GM18502 (cell line): ENCODE results near the gene TPM2.

Experiments
- ATAC-seq: cut with Tn5 transposase; IDR thresholded peaks from one replicate; pipeline ENCODE4 v1.9.1; 2021; ENCODE audit warnings: mild to moderate bottlenecking; ENCODE audit not compliant: unreplicated experiment, poor library complexity

TPM2 gene

DNA sequence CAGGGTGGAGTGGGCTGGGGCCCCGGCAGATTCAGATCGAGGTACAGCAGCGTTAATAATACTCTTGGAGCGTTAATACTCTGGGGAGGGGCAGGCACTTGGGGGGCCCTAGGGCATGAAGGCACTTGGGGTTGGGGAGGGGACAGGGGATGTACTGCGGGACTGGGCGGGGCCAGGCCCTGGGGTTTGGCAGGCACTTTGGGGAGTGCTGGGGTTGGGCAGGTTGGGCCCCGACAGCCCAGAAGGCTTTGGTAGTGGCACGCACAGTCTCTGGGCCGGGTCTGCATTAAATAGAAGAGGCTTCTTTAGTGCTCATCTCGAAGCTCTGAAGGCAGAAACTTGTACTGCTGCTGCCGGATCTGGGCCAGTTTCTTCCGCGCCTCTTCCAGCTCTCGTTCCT lies 7.8 kb upstream of the TPM2 start:
- ATAC-seq, result no peak

DNA sequence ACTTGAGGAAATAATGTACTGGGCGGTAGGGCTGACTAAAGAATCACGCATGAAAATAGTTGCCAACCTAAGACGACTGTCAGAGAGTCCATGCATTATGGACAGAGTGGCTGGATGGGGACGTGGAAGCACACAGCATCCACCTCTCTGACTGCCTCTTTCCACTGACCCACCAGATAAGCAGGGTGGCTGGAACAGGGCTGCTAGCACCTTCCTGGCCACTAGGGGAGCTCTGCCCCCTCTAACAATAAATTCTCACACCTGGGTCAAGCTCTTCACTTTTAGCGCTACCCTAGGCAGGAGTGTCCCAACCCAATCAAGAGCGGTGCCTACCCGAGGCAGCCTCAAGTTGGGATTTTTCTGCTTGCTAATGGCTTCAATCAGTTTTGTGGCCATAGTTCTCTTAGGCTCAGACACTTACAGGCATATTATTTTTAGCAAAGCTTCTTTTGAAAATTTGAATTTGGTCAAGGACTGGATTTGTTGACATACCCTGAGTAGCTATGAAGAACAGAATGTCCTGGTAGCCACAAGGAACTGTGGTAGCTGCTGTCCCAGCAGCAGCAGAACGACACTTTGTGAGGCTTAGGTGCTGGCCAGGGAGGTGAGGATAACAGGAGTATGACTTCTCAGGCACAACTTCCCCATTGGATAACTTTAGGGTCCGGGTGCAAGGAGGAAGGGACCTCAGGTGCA lies 6.9 kb upstream of the TPM2 start:
- ATAC-seq, result no peak

DNA sequence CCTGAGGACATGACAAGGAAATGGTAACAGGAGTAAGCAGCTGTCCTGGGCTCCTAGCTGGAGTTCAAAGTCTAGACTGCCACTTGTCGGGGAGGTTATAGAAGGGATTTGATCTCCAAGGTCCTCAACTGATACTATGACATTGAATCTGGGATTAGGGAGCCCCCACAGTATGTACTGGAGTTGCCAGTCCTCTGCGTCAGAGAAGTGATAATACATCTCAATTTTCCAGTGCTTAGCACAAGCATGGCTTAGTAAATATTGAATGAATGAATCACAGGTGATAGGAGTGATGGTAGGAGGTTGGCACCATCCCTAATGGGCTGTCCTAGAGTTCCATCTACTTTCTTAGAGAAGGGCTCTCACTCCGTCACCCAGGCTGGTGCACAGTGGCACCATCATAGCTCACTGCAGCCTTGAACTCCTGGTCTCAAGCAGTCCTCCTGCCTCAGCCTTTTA lies 6.2 kb upstream of the TPM2 start:
- ATAC-seq, result no peak

DNA sequence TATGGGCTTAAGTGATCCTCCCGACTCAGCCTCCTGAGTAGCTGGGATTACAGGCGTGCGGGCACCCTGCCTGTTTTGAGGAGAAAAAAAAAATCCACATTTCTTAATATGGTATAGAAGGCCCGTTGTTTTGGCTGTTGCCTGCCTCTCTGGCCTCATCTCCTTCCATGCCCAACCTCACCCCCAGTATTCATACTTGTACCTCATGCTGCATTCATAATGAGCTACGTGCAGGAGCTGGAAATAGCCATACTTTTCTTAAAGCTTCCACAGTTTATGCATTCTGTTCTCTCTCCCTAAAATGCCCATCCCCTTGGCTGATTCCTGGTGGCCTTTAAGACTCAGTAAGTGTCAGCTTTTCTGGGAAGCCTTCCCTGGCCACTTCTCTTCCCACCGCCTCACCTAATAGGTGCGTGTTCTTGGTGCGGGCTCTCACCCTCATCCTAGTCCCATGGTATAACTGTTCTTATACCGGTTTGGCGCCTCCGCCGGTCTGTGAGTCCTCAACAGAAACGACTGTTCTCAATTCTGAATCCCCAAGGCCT lies 2.1 kb upstream of the TPM2 start:
- no peak for ATAC-seq

DNA sequence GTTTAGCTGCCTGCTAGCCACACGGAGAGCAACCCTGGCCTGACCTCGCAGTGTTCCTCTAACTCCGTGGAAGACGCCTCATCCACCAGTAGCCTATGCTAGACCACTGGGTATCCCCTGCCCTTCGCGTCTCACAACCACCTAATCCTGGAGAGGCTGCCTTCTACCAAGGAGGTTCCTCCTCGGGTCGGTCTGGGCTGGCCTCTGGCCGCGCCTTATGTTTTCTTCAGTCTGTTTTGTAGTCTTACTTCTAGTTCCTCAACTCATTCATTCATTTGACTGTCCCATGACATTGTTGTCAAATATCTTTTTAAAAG lies 1.6 kb upstream of the TPM2 start:
- no peak for ATAC-seq

DNA sequence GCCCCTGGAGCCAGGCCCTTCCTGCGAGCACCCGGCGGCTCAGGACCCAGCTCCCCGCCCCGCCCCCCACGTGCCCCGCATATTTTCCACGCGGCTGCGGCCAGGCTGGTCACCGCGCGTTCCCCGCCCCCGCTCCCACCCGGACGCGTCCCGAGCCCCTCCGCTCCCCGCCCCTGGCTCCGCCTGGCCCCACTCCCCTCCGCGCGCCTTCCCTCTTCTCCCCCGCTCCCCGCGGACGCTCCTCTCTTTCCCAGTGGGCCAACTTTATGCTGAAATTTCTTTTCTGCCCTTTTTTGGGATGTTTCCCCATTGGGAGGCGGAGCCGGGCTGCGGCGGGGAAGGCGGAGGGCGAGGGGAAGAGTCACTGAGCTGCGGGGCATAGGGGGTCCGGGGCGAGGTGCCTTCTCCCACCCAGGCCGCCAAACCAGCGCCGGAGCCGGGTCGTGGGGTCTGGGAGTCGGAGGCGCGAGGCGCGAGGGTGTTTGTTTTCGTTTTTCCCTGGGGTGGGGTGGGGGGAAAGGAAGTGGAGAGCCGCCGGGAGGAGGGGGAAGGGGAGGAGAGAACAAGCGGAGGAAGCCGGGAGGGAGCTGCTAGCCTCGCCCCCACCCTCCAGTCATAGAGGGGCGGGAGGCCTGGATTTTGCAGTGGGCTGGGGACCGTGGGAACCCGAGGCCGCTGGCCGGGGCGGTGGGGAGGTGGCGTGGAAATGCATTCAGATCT lies 1.0 kb upstream of the TPM2 start:
- ATAC-seq, result no peak

DNA sequence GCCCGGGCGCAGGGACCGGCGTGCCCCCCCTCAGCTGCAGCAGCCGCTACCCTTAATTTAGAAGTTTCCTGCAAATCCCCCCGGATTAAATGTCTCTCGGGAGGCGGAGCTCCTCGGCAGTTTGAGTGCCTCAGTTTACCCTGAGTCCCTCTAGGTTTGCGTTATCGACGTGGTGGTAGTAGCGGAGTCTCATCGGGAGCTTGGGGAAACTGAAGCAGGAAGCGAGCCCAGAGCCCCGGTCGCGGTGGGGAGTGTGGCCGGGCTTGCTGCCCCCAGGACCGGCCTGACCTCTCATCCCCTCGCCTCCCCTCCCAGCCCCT lies 529 bp upstream of the TPM2 start:
- no peak for ATAC-seq

DNA sequence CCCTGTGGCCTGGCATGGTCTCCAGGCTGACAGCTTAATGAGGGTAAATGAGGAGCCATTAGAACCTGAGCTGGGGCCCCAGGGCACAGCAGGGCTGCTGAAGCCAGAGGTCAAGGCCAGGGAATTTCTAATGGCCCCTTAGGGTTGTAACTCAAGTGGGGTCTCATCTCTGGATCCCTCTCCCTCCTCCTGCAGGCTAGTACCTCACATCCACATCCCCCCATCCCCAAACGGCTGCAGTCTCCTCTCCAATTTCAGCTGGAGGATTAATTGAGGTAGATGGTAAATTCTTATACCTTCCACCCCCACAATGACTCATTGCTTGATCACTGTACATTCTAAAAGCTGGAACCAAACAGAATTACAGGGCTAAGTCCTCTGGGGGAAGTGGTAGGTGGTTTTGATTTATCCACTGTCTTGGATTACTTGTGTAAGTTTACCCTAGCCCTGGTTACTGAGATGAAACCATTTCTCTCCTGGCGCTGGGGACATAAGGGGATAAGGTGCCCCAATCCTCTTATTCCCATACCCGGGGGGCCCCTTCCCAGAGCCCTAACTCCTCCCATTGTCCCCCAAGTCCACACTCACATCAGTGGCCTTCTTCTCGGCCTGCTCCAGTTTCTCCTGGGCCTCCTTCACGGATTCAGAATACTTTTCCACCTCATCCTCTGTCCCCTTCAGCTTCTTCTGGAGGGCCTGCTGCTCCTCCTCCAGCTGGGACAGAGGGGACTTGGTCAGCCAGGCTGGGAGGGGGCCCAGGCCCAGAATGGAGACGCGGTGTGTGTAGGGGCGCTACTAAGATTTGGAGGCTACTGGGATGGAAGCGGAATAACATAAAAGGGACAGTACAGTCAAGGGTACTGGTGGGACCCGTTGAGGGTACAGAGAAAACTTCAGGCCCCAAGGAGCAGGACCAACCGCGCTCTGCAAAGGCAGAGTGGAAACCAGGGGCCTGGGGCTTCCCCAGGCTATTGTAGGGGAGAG lies 875 bp downstream of the TPM2 start:
- ATAC-seq, result no peak

DNA sequence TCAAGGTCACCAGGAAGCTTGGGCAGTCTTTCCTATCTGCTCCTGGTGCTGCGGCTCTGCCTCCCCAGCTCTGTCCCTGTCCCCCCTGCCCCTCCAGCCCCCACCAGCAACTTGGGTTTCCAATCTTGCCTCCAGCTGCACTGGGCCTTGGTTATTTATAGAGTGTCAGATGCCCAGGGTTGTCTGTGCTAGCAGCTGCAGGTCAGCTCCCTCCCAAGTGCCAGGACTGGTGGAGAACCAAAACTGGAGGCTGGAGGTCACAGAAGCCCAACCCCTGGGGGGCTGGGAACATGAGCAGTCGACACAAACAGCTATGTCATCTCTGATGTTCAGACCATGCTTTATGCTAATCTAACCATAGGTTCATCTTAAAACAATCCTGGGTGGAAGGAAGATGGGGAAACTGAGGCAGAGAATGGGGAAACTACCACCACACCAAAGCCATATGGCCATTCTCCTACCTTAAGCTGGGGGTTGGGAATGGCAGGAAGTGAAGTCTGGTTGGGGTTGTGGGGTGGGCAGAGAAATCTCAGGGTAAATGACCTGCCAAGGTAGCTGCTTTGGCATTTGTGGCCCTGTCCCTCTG lies 1.7 kb downstream of the TPM2 start:
- no peak for ATAC-seq

DNA sequence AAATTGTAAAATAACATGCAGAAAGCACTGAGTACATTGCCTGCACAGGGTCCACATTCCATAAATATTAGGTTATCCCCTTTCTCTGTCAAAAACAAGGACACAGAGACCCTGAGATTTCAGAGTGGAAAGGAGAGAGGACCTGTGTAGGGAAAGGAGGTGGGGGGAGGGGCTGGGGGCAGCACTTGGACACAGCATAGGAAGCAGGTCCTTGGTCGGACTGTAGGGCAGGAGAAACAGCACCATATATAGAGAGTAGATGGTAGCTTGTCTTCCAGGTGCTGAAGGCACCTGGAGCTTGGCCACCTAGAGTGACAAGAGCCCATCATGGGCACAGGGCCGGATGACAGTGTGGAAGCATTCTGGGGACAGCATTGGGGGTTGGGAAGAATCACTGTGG lies 2.4 kb downstream of the TPM2 start:
- ATAC-seq, result no peak

DNA sequence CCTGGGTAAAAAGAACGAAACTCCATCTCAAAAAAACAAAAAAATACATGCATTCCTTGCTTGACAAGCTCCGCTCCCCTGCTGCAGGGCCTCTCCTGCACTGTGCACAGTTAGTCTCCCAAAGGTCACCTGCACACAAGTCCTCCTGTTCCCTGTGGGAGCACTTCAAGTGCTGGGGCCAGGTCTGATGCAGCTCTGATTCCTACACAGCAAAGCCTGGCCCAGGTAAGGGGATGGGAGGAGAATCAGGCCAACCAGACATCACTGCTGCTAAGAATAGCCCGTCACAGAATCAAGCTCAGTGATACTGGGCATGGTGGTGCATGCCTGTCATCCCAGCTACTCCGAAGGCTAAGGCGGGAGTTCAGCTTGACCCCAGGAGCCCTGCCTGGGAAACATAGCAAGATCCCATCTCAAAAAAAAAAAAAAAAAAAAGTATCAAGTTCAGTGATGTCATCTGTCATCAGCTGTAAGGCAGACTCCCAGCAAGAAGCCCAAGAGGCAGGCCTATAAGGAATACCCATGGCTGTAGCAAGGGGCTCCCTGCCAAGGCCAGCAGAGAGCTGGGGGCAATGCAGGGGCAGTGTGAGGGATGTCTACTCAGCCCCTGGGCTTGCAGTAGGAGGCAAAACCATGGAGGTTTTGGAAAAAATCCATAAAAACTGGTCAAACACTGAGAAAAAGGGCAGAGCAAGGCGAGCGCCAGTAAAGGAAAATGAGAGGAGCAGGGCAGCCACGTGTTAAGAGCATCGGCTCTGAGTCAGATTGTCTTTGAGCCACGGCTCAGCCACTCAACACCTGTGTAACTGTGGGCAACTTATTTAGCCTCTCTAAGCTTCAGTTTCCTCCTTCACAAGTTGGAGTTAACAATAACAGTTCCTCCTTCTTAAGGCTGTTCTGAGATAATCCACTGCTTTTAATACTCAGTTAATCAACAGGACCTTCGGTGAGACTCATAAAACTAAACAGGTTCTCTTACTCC lies 3.2 kb downstream of the TPM2 start:
- no peak for ATAC-seq

DNA sequence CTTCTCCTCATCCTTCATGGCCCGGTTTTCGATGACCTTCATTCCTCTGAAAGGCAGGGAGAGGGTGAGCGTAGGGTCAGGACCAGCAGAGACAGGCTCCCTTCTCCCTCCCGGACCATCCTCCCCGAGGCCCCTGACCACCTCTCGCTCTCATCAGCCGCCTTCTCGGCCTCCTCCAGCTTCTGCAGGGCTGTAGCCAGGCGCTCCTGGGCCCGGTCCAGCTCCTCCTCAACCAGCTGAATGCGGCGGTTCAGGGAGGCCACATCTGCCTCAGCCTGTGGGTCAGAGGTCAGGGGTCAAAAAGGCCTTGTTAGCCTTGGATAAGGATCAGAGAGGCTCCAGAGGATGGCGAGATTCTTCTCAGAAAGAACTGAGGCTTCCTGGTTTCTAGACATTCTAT lies 4.2 kb downstream of the TPM2 start:
- ATAC-seq, result no peak

DNA sequence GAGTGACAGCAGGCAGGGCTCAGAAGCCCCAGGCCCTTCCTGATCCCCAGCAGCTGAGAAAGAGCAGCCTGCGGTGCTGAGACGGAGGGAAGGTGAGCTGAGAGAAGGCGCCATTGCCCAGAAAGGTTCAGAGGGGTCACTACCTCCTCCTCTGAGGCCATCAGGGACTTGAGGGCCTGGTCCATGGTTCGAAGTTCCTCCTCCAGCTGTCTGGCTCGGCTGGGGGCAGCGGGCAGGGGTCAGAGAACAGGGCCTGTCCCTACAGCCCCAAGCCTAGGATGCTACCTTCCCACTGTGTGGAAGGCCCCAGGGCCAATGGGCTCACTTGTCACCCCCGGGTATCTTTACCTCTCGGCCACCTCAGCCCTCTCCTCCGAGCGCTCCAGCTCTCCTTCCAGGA lies 4.8 kb downstream of the TPM2 start:
- ATAC-seq, result no peak

DNA sequence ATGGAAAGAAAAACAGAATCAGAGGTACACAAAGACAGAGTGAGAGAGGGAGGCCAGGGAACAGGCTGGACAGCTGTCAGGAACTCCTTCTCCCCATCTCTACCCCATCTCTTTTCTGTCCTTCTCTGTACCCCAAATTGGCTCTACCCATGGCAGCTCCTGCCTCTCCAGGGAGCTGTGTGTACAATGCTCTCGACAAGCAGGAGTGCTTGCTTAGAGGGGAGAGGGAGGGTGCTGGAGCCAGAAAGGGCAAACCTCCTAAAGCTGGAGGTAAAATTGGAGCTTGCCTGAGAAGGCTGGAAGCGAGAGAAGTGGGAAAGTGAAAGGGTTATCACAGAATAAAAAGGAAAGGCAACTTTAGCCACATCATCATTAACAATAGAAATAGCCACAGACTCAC lies 6.4 kb downstream of the TPM2 start:
- no peak for ATAC-seq

DNA sequence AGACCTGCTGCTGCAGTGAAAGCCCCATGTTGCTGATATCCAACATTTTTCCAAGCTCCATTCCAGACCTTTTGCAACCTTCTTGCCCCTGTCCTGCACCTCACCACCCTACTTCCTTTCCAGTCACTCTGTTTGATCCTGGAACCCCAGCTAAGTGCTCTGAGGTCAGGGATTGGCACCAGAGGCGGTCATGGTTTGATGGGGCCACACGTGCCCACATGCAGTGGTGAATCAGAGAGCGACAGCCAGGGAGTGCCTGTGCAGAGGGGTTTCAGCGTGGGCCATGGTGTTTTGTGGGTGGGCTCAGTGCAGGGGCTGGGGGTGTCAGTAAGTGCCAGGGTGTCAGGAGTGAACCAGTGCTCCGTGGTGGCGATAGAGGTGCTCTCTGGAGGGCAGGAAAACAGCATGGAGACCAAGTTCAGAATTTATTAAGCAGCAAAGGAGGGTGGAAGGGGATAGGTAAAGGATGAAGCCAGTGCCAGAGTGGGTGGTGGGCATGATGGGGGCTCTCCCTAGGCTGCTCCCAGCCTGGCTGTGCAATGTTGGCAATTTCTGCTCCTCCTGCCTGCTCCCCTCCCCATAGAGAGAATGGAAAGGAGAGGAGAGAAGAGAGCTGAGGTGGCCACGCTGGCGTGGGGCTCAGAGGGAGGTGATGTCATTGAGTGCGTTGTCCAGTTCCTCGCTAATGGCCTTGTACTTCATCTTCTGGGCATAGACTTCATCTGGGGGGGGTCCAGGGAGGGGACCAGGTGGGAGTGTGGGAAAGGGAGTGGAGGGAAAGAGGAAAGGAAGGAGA lies 7.0 kb downstream of the TPM2 start:
- ATAC-seq, result no peak

DNA sequence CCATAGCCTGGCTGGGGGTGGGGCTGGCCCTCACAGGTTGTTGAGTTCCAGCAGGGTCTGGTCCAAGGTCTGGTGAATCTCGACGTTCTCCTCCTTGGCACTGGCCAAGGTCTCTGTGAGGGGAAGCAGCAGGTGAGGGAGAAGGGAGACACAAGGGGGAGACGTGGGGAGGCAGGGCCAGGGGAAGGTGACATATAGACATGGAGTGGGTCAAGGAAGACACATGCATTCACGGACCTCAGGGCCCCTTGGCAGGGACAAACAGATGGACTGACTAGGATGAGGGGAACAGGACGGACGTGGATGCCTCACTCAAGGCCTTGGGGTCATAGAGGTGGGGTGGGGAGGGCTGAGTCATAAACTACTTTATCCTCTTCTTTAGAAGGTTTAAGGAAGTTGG lies 7.7 kb downstream of the TPM2 start:
- no peak for ATAC-seq

DNA sequence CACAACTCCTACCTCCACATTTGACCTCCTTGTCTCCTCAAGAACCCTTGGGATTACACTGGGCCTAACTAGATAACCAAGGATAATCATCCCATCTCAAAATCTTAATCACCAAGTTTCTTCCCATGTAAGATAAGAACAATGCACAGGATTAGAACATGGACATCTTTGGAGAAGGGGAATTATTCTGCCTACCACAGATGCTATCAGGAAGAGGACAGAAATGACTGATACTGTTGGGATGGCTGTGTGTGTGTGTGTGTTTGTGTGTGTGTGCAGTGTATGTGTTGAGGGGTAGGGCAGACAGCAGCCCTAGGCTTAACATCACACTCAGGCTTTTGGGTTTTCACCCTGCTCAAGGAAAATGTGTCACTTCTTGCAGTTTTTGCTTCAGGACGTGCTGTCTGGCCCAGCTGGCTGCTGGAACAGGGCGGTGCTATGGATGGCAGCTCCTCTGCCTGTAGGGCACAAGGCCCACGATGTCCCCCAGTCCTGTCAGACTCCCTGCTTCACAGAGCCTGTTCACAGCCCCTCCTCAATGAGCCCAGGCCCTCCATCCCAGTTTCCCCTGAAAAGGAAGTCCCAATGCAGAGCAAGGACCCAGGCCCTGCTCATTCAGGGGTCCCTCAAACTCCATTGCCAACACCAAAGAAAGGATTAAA lies 8.3 kb downstream of the TPM2 start:
- no peak for ATAC-seq
